ENCODE measurements around the gene ZPR1.
"Not testable (repeated sequence)": the region's sequence is repeated elsewhere in the genome, so short reads cannot be mapped to it uniquely, and the experiment has no call there.

ZPR1 gene

GRCh38 chr11:116825434-116825833 is 37.6 kb upstream of the ZPR1 start:
- DNase-seq (ENCODE audit: low read depth in 2 of 2) = no peak

DNA sequence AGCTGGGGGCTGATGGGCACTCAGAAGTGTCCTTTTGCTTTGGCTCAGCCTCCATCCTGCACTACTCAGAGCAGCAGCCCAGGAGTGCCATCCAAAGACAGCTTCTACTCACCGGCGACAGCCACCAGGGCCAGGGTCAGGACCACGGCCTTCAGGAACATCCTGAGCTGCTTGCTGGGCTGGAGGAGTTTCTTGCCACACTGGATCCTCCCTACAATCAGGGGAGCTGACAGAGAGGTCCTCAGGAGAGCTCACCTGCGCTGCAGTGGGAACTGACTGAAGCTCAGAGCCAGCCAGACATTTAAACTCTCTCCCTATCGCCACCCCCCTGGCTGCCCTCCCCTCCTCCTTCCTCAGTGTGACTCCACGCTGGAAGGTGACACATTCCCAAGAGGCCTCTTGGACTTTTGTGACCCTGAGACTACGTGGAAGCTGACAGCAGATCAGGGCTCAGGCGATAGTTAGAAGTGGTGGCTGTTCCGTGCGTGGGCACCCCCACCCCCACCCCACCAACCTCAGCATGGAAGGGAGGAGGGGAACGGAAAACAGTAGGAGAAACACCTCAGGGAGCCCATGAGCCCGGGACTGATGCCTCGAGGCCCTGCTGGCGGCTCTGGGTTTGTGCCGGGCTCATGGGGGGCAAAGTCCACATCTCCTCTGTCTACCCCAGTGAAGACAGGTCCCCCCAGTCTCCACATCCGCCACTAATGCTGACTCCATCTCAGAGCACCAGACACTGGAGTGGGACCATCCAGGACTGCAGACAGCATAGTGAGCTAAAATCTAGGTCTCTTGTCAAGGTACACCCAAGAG is 35.4 kb upstream of the ZPR1 start, which contains the start of gene APOA4:
APOA4 (minus strand) TSS at position 274 of the 813 bp plus-strand sequence; CDS start at position 161, 113 bp downstream.
- DNase-seq (ENCODE audit: low read depth in 2 of 2) = no peak

- DNase-seq (ENCODE audit: low read depth in 2 of 2) = no peak
Observed at GRCh38 chr11:116822575-116822974, 34.8 kb upstream of the ZPR1 start.

GRCh38 chr11:116821050-116821918 is 33.5 kb upstream of the ZPR1 start:
- no peak for DNase-seq (ENCODE audit: low read depth in 2 of 2)

GRCh38 chr11:116819049-116819448 is 31.2 kb upstream of the ZPR1 start:
- no peak for DNase-seq (ENCODE audit: low read depth in 2 of 2)

DNA sequence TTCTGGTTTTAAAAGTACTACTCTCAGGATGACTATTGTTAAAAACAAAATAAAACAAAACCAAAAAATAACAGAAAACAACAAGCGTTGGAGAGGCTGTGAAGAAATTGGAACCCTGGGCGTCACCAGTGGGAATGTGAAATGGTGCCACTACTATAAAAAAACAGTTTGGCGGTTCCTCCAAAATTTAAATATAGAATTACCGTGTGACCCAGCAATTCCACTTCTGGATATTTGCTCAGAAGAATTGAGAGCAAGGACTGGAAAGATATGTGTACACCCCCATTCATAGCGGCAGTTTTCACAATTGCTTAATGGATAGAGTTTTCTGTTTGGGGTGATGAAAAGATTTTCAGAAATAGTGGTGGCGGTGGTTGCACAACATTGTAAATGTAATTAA is 26.7 kb upstream of the ZPR1 start:
- no peak for DNase-seq (ENCODE audit: low read depth in 2 of 2)

DNA sequence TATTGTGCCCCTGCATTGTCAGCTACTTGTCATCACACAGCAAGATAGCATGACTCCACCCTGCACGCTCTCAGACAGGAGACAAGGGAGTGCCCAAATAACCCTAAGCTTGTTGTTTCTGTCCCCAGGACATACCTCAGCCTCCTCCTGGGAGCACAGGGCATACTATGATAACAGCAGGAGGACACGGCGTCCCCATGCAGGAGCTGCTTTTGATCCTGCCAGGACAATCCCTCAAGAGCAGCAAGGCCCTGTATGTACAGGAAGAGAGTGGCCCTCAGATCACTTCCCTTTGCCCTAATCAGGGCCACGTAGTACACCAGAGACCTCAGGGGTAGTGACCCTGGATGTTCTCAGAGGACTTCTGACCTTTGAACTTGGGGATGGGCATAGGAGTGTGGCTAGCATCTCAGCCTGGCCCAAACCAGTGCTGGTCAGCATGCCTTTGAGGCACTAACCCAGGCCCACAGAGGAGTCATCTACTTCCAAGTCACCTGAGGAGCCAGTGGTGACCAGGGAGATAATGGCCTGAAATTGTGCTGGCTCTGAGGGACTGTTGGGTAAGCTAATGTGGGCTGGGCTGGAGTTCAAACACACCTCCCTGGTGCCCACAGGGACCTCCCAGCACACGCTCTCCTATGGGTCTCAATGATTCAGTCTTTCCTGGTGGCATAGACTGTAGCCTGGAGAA is 26.1 kb upstream of the ZPR1 start:
- DNase-seq (ENCODE audit: low read depth in 2 of 2) = no peak

DNA sequence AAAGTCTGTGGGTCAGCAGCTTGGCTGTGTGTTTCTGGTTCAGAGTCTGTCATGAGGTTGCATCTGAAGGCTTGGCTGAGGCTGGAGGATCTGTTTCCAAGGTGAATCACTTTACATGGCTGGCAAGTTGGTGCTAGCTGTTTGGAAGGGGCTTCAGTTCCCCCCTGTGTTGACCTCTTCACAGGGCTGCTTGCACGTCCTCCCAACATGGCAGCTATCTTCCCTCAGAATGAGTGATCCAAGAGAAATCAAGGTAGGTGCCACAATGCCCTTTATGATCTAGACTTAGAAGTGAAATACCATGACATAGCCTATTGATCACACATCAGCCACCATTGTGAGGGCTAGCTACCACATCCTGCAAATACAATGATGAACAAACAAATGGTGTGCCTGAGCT is 25.3 kb upstream of the ZPR1 start:
- no peak for DNase-seq (ENCODE audit: low read depth in 2 of 2)

GRCh38 chr11:116812109-116812508 is 24.3 kb upstream of the ZPR1 start:
- no peak for DNase-seq (ENCODE audit: low read depth in 2 of 2)

GRCh38 chr11:116811194-116811593 is 23.4 kb upstream of the ZPR1 start:
- DNase-seq (ENCODE audit: low read depth in 2 of 2) = no peak

- DNase-seq (ENCODE audit: low read depth in 2 of 2) = no peak
Observed at GRCh38 chr11:116808262-116809175, 20.7 kb upstream of the ZPR1 start.

DNA sequence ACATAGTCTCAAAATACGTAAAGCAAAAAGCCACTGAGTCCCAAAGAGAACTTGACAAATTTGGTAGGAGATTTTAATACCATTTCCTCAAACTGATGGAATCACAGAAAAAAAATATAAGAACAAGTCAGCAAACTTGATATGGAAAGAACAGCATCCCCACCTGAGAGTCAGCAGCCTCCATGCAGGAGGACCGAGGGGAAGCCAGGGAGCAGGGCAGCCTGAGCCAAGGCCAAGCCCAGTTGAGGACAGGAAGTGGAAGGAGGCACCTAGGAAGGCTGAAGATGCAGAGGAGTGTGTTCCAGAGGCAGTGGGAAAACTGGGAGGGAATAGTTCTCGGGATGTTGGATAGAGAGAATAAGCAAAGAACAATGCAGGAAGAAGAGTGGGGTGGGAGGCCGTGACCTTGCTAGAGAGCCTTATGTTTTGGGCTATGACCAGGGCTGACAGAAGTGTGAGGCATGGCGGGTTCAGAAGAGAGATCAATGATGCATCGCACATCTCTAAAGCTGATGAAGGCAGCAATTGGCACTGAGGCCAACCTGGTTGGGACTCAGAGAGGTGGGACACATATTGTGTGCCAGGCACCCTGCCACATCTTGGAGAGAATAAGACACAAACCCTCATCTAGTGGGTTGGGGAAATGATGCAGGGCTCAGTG is 19.9 kb upstream of the ZPR1 start:
- DNase-seq (ENCODE audit: low read depth in 2 of 2) = no peak

DNA sequence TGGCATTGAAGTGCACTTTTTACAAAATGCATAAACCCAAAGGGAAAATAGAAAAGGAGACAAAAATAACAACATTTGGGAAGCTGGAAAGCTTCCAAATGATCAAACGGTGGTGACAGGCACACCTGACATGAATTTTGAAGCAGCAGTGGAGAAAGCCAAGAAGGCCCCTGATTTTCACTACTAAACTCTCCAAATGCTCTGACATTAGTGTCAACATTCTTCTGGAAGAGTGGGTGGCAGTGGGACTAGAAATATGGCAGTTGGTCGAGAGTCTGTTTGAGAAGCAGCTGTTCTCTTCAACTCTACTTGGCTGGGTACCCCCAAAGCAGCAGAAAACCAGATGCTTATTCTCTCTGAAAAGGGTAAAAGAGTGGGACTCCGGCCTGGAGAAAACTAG is 16.2 kb upstream of the ZPR1 start:
- DNase-seq (ENCODE audit: low read depth in 2 of 2) = no peak

- not testable (repeated sequence) for DNase-seq (ENCODE audit: low read depth in 2 of 2)
Observed at GRCh38 chr11:116801662-116802061, 13.8 kb upstream of the ZPR1 start.

GRCh38 chr11:116800610-116801009 is 12.8 kb upstream of the ZPR1 start:
- DNase-seq (ENCODE audit: low read depth in 2 of 2) = no peak

- DNase-seq (ENCODE audit: low read depth in 2 of 2) = no peak
Observed at GRCh38 chr11:116798368-116798767, 10.5 kb upstream of the ZPR1 start.

- no peak for DNase-seq (ENCODE audit: low read depth in 2 of 2)
Observed at GRCh38 chr11:116797816-116798215, 10.0 kb upstream of the ZPR1 start.

DNA sequence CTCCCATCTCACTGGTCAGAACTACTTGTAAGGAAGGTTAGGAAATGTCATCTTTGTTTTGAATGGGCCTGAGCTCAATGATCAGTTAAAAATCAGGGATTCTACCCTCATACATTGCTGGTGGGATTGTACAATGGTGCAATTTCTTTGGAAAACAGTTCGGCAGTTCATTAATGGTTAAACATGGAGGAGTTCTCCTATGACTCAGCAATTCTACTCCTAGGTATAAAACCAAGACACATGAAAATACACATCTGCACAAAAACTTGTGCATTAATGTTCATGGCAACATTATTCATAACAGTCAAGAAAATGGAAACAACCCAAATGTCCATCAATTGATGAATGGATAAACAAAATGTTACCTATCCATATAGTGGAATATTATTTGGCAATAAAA is 8.7 kb upstream of the ZPR1 start:
- no peak for DNase-seq (ENCODE audit: low read depth in 2 of 2)

GRCh38 chr11:116794851-116795250 is 7.0 kb upstream of the ZPR1 start:
- DNase-seq (ENCODE audit: low read depth in 2 of 2) = no peak

- DNase-seq (ENCODE audit: low read depth in 2 of 2) = no peak
Observed at GRCh38 chr11:116793772-116794097, 5.9 kb upstream of the ZPR1 start.

All from activated CD8-positive, alpha-beta memory T cell treated with anti-CD3 and anti-CD28 coated beads for 4 hours (primary cell).